ENCODE measurements around the gene ORC5.
"Not testable (repeated sequence)": the region's sequence is repeated elsewhere in the genome, so short reads cannot be mapped to it uniquely, and the experiment has no call there.

Gene ORC5

DNA sequence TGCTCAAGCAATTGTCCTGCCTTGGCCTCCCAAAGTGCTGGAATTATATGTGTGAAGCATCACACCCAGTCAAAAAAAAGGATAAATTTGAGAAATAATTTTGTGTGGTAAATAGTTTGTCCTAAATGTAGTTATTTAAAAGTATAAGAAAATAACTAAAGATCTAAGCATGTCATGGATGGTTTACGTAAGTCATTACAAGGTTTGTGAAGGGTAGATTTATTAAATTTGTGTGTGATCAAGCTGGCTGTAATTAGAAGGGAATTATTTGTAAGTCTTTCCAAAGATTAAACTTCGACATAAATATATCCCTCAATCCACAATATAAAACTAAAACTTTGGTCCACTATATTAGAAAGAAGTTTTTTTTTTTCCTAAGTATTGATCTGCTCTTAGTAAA lies 28.6 kb downstream of the ORC5 start:
- no peak overlapping the region for H3K4me3 ChIP-seq (ENCODE audit: low read depth, low read length)
- ChIA-PET POLR2A (no interaction called here), CTCF (no interaction called here)
- no peak for DNase-seq (ENCODE audit: low read depth, low spot score)
- TF ChIP-seq, protein P1, sequence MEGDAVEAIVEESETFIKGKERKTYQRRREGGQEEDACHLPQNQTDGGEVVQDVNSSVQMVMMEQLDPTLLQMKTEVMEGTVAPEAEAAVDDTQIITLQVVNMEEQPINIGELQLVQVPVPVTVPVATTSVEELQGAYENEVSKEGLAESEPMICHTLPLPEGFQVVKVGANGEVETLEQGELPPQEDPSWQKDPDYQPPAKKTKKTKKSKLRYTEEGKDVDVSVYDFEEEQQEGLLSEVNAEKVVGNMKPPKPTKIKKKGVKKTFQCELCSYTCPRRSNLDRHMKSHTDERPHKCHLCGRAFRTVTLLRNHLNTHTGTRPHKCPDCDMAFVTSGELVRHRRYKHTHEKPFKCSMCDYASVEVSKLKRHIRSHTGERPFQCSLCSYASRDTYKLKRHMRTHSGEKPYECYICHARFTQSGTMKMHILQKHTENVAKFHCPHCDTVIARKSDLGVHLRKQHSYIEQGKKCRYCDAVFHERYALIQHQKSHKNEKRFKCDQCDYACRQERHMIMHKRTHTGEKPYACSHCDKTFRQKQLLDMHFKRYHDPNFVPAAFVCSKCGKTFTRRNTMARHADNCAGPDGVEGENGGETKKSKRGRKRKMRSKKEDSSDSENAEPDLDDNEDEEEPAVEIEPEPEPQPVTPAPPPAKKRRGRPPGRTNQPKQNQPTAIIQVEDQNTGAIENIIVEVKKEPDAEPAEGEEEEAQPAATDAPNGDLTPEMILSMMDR (IDR thresholded peaks at IDR 0.05; ENCODE audit: insufficient read depth, low read length, missing control alignments) = no peak

DNA sequence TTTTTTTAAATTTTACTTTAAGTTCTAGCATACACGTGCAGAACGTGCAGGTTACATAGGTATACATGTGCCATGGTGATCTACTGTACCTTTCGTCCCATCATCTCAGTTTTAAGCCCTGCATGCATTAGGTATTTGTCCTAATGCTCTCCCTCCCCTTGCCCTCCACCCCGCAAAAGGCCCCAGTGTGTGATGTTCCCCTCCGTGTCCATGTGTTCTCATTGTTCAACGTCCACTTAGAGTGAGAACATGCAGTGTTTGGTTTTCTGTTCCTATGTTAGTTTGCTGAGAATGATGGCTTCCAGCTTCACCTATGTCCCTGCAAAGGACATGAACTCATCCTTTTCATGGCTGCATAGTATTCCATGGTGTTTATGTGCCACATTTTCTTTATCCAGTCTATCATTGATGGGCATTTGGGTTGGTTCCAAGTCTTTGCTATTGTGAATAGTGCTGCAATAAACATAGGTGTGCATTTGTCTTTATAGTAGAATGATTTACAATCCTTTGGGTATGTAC lies 30.2 kb downstream of the ORC5 start:
- H3K4me3 ChIP-seq (ENCODE audit: low read depth, low read length); DNase-seq (ENCODE audit: low read depth, low spot score); CTCF ChIA-PET; POLR2A ChIA-PET: not testable (repeated sequence)

DNA sequence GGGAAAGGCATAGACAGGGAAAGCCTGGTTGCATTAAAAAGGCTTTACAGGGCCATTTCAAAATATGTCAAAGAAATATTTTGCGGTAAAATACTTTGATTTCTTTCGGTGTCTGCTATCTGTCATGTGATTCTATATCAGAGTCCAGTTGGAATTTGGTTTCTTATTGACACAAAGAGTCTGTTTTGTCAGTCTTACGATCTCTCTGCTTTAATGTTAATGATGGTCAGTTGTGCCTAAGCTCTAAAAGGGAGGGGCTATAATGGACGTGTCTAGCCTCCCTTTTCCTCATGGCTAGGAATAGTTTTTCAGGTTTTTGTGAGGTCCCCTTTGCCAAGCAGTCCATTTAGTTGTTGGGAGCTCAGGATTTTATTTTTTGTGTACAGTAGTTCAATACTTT lies 31.5 kb downstream of the ORC5 start:
- TF ChIP-seq, protein P1 (IDR thresholded peaks at IDR 0.05; ENCODE audit: insufficient read depth, low read length, missing control alignments) = no peak
- CTCF ChIA-PET = interaction anchor here (1.2 kb wide), 1 partner anchor 24 kb away, joined by 3 read pairs; no protein-coding TSS in a partner anchor
- POLR2A ChIA-PET = no interaction called here
- no peak for DNase-seq (ENCODE audit: low read depth, low spot score)
- no peak overlapping the region for H3K4me3 ChIP-seq (ENCODE audit: low read depth, low read length)

DNA sequence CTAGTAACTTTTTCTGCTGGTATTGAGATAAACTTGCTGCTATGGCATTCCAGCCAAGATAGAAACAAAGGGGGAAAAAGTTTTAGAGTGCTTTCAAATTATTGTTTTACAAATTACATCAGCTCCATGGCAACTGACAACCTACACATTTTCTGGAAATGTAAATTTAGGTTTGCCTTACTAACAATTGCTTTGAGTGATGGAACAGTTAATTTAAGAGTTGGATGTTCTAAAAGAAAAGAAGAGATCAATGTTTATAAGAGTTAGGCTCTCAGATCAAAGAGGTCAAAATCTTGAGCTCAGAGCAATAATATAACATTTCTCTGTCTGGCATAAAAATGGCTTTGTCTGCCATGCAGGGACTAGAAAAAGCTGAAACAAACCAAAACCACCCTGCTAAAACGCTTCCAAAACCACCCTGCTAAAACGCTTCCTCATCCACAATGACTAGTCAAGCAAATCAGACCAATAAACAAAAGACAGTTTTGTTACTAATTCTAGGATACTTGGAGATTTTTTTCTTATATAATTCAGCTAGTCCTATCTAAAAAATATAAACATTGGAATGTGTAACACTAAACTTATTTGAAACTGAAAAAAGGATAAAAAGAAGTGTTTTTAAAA lies 32.3 kb downstream of the ORC5 start:
- CTCF ChIA-PET = interaction anchor here (1.2 kb wide), 1 partner anchor 25 kb away, joined by 3 read pairs; no protein-coding TSS in a partner anchor
- TF ChIP-seq, protein P1 (IDR thresholded peaks at IDR 0.05; ENCODE audit: insufficient read depth, low read length, missing control alignments) = no peak
- H3K4me3 ChIP-seq (ENCODE audit: low read depth, low read length) = no peak overlapping the region
- POLR2A ChIA-PET = no interaction called here
- DNase-seq (ENCODE audit: low read depth, low spot score) = no peak

DNA sequence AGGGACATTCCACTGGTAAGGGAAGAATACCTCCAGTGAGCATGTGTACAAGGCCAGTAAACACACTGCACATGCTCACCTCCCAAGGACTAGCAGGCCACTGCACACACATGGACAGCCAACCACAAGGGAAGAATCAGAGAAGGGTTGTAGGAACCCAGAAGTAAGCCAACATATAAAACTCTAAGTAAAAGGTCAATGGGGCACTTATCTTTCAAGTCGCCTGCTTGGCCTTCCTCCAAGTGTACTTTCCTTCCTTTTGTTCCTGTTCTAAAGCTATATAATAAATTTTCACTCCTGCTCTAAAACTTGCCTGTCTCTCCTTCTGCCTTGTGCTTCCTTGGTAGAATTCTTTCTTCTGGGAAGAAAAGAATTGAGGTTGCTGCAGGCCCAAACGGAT lies 33.0 kb downstream of the ORC5 start:
- ChIA-PET POLR2A (no interaction called here), CTCF (interaction anchor here (1.0 kb wide), 1 partner anchor 15 kb away, joined by 3 read pairs; no protein-coding TSS in a partner anchor)
- no peak for DNase-seq (ENCODE audit: low read depth, low spot score)
- TF ChIP-seq, protein P1 (IDR thresholded peaks at IDR 0.05; ENCODE audit: insufficient read depth, low read length, missing control alignments) = no peak
- no peak overlapping the region for H3K4me3 ChIP-seq (ENCODE audit: low read depth, low read length)

DNA sequence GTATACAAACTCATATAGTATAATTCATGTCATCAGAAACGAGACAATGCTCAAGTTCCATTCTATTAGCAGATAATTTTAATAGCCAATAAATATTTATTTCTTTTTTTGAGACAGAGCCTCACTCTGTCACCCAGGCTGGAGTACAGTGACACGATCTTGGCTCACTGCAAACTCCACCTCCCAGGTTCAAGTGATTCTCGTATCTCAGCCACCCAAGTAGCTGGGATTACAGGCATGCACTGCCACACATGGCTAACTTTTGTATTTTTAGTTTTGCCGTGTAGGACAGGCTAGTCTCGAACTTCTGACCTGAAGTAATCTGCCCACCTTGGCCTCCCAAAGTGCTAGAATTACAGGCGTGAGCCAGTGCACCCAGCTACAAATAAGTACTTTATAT lies 45.7 kb downstream of the ORC5 start:
- POLR2A ChIA-PET = interaction anchor here (0.6 kb wide), 1 partner anchor 789 kb away, joined by 4 read pairs; no protein-coding TSS in a partner anchor
- TF ChIP-seq, protein P1 (IDR thresholded peaks at IDR 0.05; ENCODE audit: insufficient read depth, low read length, missing control alignments) = no peak
- CTCF ChIA-PET = interaction anchor here (1.0 to 5.5 kb wide), 5 partner anchors 57 to 638 kb away, joined by 3 to 31 read pairs (median 5); no protein-coding TSS in a partner anchor
- no peak overlapping the region for H3K4me3 ChIP-seq (ENCODE audit: low read depth, low read length)
- DNase-seq (ENCODE audit: low read depth, low spot score) = no peak

DNA sequence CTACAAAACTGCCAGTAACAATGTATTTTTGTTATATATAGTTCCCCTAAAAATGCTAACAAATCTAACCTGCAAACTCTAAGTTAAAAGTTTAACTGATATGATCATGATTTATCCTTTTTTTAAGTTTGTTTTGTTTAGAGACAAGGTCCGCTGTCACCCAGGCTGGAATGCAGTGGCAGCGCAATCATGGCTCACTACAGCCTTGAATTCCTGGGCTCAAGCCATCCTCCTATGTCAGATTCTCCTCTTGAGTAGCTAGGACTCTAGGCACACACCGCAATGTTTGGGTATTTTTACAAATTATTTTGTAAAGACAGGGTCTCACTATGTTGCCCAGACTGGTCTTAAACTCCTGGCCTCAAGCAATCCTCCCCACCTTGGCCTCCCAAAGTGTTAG lies 46.6 kb downstream of the ORC5 start:
- DNase-seq (ENCODE audit: low read depth, low spot score) = no peak
- no peak overlapping the region for H3K4me3 ChIP-seq (ENCODE audit: low read depth, low read length)
- ChIA-PET POLR2A (no interaction called here), CTCF (interaction anchor here (1.5 to 5.5 kb wide), 4 partner anchors 23 to 638 kb away, joined by 7 to 31 read pairs (median 14); no protein-coding TSS in a partner anchor)
- TF ChIP-seq, protein P1 (IDR thresholded peaks at IDR 0.05; ENCODE audit: insufficient read depth, low read length, missing control alignments) = no peak

All from AG04449 (cell line).